ENCODE results near the gene GLIPR1L2. TPM values are rescaled to one million over a fixed set of nuclear protein-coding genes. Genes with fewer than 3 reads are reported as not detected.

GLIPR1L2 gene
- total and polyA plus RNA-seq, 2 of the 8 experiments (the other 6 are each of a cell fraction or from before 2014, with no cell fraction given): 0.09 TPM; not detected in 1

GRCh38 chr12:75360920-75361319 is 30.0 kb upstream of the GLIPR1L2 start:
- H3K18ac ChIP-seq (ENCODE audit: extremely low read depth, low read length): no peak overlapping the region
- H2BK12ac ChIP-seq (ENCODE audit: low read depth, low read length): no peak overlapping the region
- no peak overlapping the region for H3K14ac ChIP-seq (ENCODE audit: insufficient read length)
- H2BK5ac ChIP-seq (ENCODE audit: low read depth, low read length): no peak overlapping the region
- no peak overlapping the region for H4K5ac ChIP-seq (ENCODE audit: insufficient read length, low read depth, low read length)
- H3K4ac ChIP-seq (replicated peaks; ENCODE audit: insufficient read length, low read depth, low read length): no peak overlapping the region
- no peaks in the 10 kb centered on the region for H4K20me1 ChIP-seq (replicated peaks in 1 of 2; ENCODE audit: control insufficient read depth in 1 of 2, insufficient read depth in 2 of 2, low read length in 2 of 2)
- peaks cover 0 to 7% (median 3%) of the 10 kb centered on the region in 4 experiments; a peak in 2 of 7 replicates for H3K4me1 ChIP-seq (replicated peaks in 1 of 4; ENCODE audit: control insufficient read depth in 3 of 4, insufficient read depth in 4 of 4, low read length in 3 of 4)
- H3K4me2 ChIP-seq (ENCODE audit: insufficient read depth in 1 of 2, low read depth in 2 of 2, low read length in 2 of 2): no peak overlapping the region
- no peak overlapping the region for H4K8ac ChIP-seq (ENCODE audit: extremely low read depth, insufficient read depth, low read length)
- H3K9ac ChIP-seq (replicated peaks in 1 of 4; ENCODE audit: extremely low read depth in 1 of 4, low read depth in 3 of 4, low read length in 3 of 4): no peak overlapping the region
- H3K79me2 ChIP-seq (ENCODE audit: control insufficient read depth in 1 of 2, insufficient read depth in 2 of 2, low read length in 2 of 2): no peaks in the 10 kb centered on the region
- FAIRE-seq (no peak), DNase-seq (ENCODE audit: low read depth in 1 of 2, low spot score in 2 of 2) (no peak)
- no peak overlapping the region for H2AFZ ChIP-seq (ENCODE audit: low read length)
- 0 out of 4 replicates have a peak, but pooled peaks cover 0 to 5% of the 10 kb centered on the region in 2 experiments for H3K9me3 ChIP-seq (ENCODE audit: insufficient read depth in 2 of 2, low read depth in 1 of 2, low read length in 1 of 2)
- no peaks in the 10 kb centered on the region for H3K27me3 ChIP-seq (replicated peaks in 1 of 4; ENCODE audit: control insufficient read depth in 3 of 4, extremely low read depth in 1 of 4, insufficient read depth in 3 of 4, low read length in 3 of 4)
- no peak for TF ChIP-seq RAD21 (IDR thresholded peaks at IDR 0.05 in 1 of 2, conservative IDR thresholded peaks at IDR 0.05 in 1 of 2; ENCODE audit: low read depth in 2 of 2, low read length in 2 of 2)
- TF ChIP-seq GABPA (IDR thresholded peaks at IDR 0.05; ENCODE audit: borderline replicate concordance, insufficient read depth, low read length): no peak
- TF ChIP-seq SRF (IDR thresholded peaks at IDR 0.05; ENCODE audit: low read depth, low read length): no peak
- no peak for TF ChIP-seq SIRT6 (IDR thresholded peaks at IDR 0.05; ENCODE audit: low read length)
- no peak for TF ChIP-seq BCL11A (IDR thresholded peaks at IDR 0.05; ENCODE audit: low read depth in 2 of 2, low read length in 2 of 2)
- TF ChIP-seq CBX5 (IDR thresholded peaks at IDR 0.05; ENCODE audit: low read depth, low read length): no peak
- TF ChIP-seq EP300 (IDR thresholded peaks at IDR 0.05; ENCODE audit: borderline replicate concordance in 1 of 2, low read depth in 2 of 2, low read length in 2 of 2): no peak
- TF ChIP-seq RNF2 (IDR thresholded peaks at IDR 0.05; ENCODE audit: borderline replicate concordance, low read depth, low read length, missing control alignments, poor library complexity, severe bottlenecking): no peak
- TF ChIP-seq JUN (IDR thresholded peaks at IDR 0.05; ENCODE audit: low read depth, low read length): no peak
- TF ChIP-seq CBX8 (IDR thresholded peaks at IDR 0.05; ENCODE audit: borderline replicate concordance, low read depth, low read length): no peak
- TF ChIP-seq TAF1 (IDR thresholded peaks at IDR 0.05; ENCODE audit: low read depth, low read length): no peak
- no peak for TF ChIP-seq RXRA (IDR thresholded peaks at IDR 0.05; ENCODE audit: insufficient read depth, low read depth, low read length)
- H3K36me3 ChIP-seq (ENCODE audit: control insufficient read depth in 2 of 4, insufficient read depth in 4 of 4, low read length in 3 of 4): no peaks in the 10 kb centered on the region; a peak in 1 of 8 replicates
- no peak overlapping the region for H3K23ac ChIP-seq (ENCODE audit: insufficient read length)
- POLR2A ChIA-PET (ENCODE audit: partially characterized antibody): no interaction called here
- H3K27ac ChIP-seq (ENCODE audit: low read depth, low read length): no peak overlapping the region
- no peaks in the 10 kb centered on the region for H3K23me2 ChIP-seq (ENCODE audit: low read depth, low read length)
- no peak overlapping the region for H3K4me3 ChIP-seq (ENCODE audit: extremely low read depth in 1 of 4, insufficient read depth in 2 of 4, low read depth in 3 of 4, low read length in 4 of 4)
- H3K79me1 ChIP-seq (ENCODE audit: low read depth, low read length): no peaks in the 10 kb centered on the region
- H4K91ac ChIP-seq (replicated peaks; ENCODE audit: insufficient read length, low read length): no peak overlapping the region
- H2BK15ac ChIP-seq (ENCODE audit: low read length): no peak overlapping the region
- no peak overlapping the region for H3K56ac ChIP-seq (replicated peaks; ENCODE audit: insufficient read length, low read depth, low read length)
- CTCF ChIA-PET (ENCODE audit: partially characterized antibody): interaction anchor here (1.1 kb wide), 1 partner anchor 94 kb away, joined by 3 read pairs; no protein-coding TSS in a partner anchor
- H2BK120ac ChIP-seq (replicated peaks; ENCODE audit: low read depth, low read length): no peak overlapping the region
- H2AK5ac ChIP-seq (ENCODE audit: low read depth, low read length): no peak overlapping the region
- H2BK20ac ChIP-seq (ENCODE audit: low read length): no peak overlapping the region

Data from H1 (cell line).